ENCODE data around the gene CHRNG.

CHRNG gene

DNA sequence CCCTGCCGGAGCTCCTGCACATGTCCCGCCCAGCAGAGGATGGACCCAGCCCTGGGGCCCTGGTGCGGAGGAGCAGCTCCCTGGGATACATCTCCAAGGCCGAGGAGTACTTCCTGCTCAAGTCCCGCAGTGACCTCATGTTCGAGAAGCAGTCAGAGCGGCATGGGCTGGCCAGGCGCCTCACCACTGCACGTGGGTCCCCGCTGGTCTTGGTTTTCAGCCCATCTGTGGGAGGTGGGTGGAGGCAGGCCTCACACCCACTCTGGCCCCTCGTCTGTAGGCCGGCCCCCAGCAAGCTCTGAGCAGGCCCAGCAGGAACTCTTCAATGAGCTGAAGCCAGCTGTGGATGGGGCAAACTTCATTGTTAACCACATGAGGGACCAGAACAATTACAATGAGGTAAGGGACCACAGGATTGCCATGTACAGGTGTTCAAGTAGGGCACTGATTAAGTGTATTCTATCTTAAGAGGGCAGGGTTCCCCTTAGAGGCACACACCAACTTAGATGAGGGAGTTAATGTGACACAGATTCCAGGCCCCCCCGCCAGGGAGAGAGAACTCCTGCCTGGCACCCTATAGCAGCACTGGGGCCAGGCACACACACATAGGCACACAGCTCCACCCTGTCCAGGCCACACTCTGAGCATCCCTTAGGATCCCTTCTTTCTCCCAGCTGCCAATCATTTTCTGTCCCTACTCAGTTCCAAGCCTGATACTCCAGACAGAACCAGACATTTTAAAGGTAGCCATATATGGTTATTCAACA, 5.4 kb upstream of the CHRNG start:
- in situ Hi-C loops (cut with MboI; ENCODE audit: low pct_unique_long_range_greater_than_20kb, low sequenced_read_pairs, unreplicated experiment), result no loop called here
- no peak for DNase-seq (ENCODE audit: low spot score)
- TF ChIP-seq, protein P1, sequence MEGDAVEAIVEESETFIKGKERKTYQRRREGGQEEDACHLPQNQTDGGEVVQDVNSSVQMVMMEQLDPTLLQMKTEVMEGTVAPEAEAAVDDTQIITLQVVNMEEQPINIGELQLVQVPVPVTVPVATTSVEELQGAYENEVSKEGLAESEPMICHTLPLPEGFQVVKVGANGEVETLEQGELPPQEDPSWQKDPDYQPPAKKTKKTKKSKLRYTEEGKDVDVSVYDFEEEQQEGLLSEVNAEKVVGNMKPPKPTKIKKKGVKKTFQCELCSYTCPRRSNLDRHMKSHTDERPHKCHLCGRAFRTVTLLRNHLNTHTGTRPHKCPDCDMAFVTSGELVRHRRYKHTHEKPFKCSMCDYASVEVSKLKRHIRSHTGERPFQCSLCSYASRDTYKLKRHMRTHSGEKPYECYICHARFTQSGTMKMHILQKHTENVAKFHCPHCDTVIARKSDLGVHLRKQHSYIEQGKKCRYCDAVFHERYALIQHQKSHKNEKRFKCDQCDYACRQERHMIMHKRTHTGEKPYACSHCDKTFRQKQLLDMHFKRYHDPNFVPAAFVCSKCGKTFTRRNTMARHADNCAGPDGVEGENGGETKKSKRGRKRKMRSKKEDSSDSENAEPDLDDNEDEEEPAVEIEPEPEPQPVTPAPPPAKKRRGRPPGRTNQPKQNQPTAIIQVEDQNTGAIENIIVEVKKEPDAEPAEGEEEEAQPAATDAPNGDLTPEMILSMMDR (IDR thresholded peaks at IDR 0.05; ENCODE audit: extremely low read depth, insufficient read depth, missing control alignments), result no peak

DNA sequence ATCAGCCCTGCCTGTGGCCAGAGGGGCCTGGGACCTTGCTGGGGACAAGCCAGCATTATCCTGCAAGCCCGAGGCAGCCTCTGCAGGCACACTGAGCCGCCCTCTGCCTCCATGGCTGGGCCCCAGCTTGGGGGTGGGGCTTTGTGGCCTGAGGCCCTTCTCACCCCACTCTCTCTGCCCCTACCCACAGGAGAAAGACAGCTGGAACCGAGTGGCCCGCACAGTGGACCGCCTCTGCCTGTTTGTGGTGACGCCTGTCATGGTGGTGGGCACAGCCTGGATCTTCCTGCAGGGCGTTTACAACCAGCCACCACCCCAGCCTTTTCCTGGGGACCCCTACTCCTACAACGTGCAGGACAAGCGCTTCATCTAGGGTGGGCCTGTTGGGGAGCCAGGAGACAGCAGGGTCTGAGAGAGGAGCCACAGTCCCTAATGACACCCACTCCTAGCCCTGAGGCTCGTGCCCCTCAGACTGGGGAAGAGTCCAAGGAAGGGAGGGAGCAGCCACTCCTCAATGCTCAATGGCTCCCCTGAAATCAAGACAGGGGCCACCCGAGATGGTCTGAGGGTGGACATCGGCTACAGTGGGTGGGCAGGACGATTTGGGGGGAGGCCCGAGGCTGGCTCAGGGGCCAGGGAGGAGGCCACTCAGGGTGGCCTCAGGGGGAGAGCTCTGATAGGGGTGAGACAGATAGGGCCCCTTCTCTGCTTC, 4.4 kb upstream of the CHRNG start:
- TF ChIP-seq, protein P1 (IDR thresholded peaks at IDR 0.05; ENCODE audit: extremely low read depth, insufficient read depth, missing control alignments), result no peak
- no peak for DNase-seq (ENCODE audit: low spot score)
- in situ Hi-C loops (cut with MboI; ENCODE audit: low pct_unique_long_range_greater_than_20kb, low sequenced_read_pairs, unreplicated experiment), result no loop called here

- DNase-seq (ENCODE audit: low spot score), result no peak
- TF ChIP-seq, protein P1 (IDR thresholded peaks at IDR 0.05; ENCODE audit: extremely low read depth, insufficient read depth, missing control alignments), result no peak
- in situ Hi-C loops (cut with MboI; ENCODE audit: low pct_unique_long_range_greater_than_20kb, low sequenced_read_pairs, unreplicated experiment), result no loop called here
These were observed 3.5 kb upstream of the CHRNG start for GRCh38 chr2:232535761-232536530.

DNA sequence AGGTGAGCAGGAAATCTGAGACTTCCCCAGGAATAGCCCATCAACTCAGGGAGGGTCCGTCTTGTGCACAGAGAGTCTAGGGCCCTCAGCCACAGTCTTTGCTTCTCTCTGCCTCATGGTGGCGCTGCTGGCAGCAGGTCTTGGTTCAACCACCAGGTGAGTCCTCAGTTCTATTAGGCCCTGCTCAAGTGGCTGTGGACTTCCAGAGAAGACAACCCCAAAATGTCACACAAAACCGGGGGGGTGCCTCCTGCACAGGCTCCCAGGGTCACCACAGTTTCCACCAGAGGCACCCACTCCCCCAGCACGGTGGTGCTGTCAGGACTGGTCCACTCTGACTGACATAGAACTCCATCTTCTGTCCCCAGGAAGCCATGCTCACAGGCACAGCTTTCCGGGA, 2.4 kb upstream of the CHRNG start:
- TF ChIP-seq, protein P1 (IDR thresholded peaks at IDR 0.05; ENCODE audit: extremely low read depth, insufficient read depth, missing control alignments), result peak; percentile 44
- in situ Hi-C loops (cut with MboI; ENCODE audit: low pct_unique_long_range_greater_than_20kb, low sequenced_read_pairs, unreplicated experiment), result no loop called here
- no peak for DNase-seq (ENCODE audit: low spot score)

DNA sequence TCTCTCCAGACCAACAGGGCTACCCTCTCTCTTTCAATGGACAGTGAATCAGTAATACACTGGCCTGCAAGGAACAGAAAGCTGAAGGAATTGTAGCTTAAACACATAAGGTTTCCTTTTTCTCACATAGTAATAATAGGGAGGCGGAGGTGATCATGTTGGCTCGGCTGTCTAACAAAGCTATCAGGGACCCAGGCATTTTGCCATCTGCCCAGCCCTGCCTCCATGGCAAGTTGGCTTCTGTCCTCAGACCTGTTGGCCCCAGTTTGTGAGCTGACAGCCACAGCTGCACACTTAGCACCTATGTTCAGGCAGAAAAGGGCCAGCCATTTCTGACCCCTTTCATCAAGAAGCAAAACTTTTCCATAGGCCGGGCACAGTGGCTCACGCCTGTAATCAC, 2.0 kb upstream of the CHRNG start:
- in situ Hi-C loops (cut with MboI; ENCODE audit: low pct_unique_long_range_greater_than_20kb, low sequenced_read_pairs, unreplicated experiment), result no loop called here
- TF ChIP-seq, protein P1 (IDR thresholded peaks at IDR 0.05; ENCODE audit: extremely low read depth, insufficient read depth, missing control alignments), result no peak
- no peak for DNase-seq (ENCODE audit: low spot score)

GRCh38 chr2:232538671-232539070, 821 bp upstream of the CHRNG start:
- DNase-seq (ENCODE audit: low spot score), result no peak
- in situ Hi-C loops (cut with MboI; ENCODE audit: low pct_unique_long_range_greater_than_20kb, low sequenced_read_pairs, unreplicated experiment), result no loop called here
- TF ChIP-seq, protein P1 (IDR thresholded peaks at IDR 0.05; ENCODE audit: extremely low read depth, insufficient read depth, missing control alignments), result no peak

All from GM13977 (cell line).